ENCODE data around the gene SLC9A9. TPM values are rescaled to one million over a fixed set of nuclear protein-coding genes. Genes with fewer than 3 reads are reported as not detected.
A peak's percentile ranks its signal among the peaks of the same experiment; 100 is the strongest.

Gene SLC9A9
- total and polyA plus RNA-seq, 10 of the 15 experiments (the other 5 are each of a cell fraction or from before 2014, with no cell fraction given), result 3.5 to 14.2 (median 9.3) TPM

GRCh38 chr3:143831994-143832393 is 16.3 kb downstream of the SLC9A9 start:
- in situ Hi-C loops (cut with MboI) (no loop called here), intact Hi-C loops (cut with micrococcal nuclease; ENCODE audit: unreplicated experiment) (loop anchor here (1.0 to 5.0 kb wide), 2 partner anchors 19 to 55 kb away; no protein-coding TSS in a partner anchor)
- DNase-seq (ENCODE audit: low read depth, low spot score) (no peak), ATAC-seq (peak; percentile 90), FAIRE-seq (peak; percentile 52)
- Histone ChIP-seq H3K4me2 (ENCODE audit: control insufficient read depth, insufficient read depth) (peak overlapping the region; percentile 85), H3K4me3 (peak overlapping the region; percentile 14), H3K36me3 (ENCODE audit: control insufficient read depth in 2 of 2, insufficient read depth in 2 of 2, low read length in 1 of 2) (no peaks in the 10 kb centered on the region), H4K20me1 (ENCODE audit: control insufficient read depth, insufficient read depth) (no peaks in the 10 kb centered on the region), H3K79me2 (ENCODE audit: control insufficient read depth, insufficient read depth, low read length) (no peaks in the 10 kb centered on the region; the same call in none of the 2 replicates), H2AFZ (ENCODE audit: control insufficient read depth, low read depth, low read length) (peak overlapping the region; percentile 11; the same call in 1 of the 2 replicates), H3K27ac (ENCODE audit: control insufficient read depth, insufficient read depth) (peak overlapping the region; percentile 76), H3K27me3 (replicated peaks in 1 of 2; ENCODE audit: control insufficient read depth in 2 of 2, insufficient read depth in 2 of 2, low read length in 1 of 2) (no peaks in the 10 kb centered on the region), H3K9ac (ENCODE audit: control insufficient read depth, insufficient read depth, low read length) (peak overlapping the region; percentile 3; the same call in 1 of the 2 replicates), H3K4me1 (ENCODE audit: control insufficient read depth, insufficient read depth, low read length) (peaks cover 12% of the 10 kb centered on the region), H3K9me3 (replicated peaks; ENCODE audit: control insufficient read depth, insufficient read depth, low read length) (no peaks in the 10 kb centered on the region)
- no TSS peak for BruUV-seq (replicated peaks)
- 0% methylated on average over 1 of the region's 1 CpG for WGBS (ENCODE audit: insufficient coverage, insufficient replicate concordance, low lambda C conversion rate, missing lambda C conversion rate)
- ChIA-PET CTCF (no interaction called here), SMC1A (ENCODE audit: uncharacterized antibody, unreplicated experiment) (no interaction called here), RAD21 (ENCODE audit: unreplicated experiment) (no interaction called here), POLR2A (no interaction called here)
- no peak for TF ChIP-seq SMC3 (IDR thresholded peaks at IDR 0.05; ENCODE audit: borderline replicate concordance, low read length)
- no peak for TF ChIP-seq HSF1 (IDR thresholded peaks at IDR 0.05; ENCODE audit: low read depth, low read length)
- peak; percentile 15; the same call in 1 of the 2 replicates for TF ChIP-seq PKNOX1 (IDR thresholded peaks at IDR 0.05)
- TF ChIP-seq MXI1 (IDR thresholded peaks at IDR 0.05; ENCODE audit: low read depth, low read length), result peak; percentile 79; the same call in 1 of the 2 replicates
- TF ChIP-seq CEBPB (IDR thresholded peaks at IDR 0.05; ENCODE audit: borderline replicate concordance in 1 of 2, low read depth in 2 of 2, low read length in 2 of 2), result peak in 1 of 2 experiments; percentile 41; a peak in 1 of 4 replicates
- 0 out of 2 replicates have a peak, but pooled peaks have one; percentile 64 for TF ChIP-seq NFIC (IDR thresholded peaks at IDR 0.05; ENCODE audit: low read depth, low read length)
